Kidney (tissue), 14 donors: ENCODE data around the gene SEMA3C. TPM values are rescaled to one million over a fixed set of nuclear protein-coding genes. Genes with fewer than 3 reads are reported as not detected.

Experiments
- DNase-seq, 5 donors: peaks; one replicate each; pipeline ENCODE4 v3.0.0-alpha.2; 2013 to 2020
- FAIRE-seq: peaks from 2 replicates; lab custom pipeline; 2012; peaks lifted over from hg19 to GRCh38; lab: Jason Lieb, UNC
- H3K27ac ChIP-seq, 2 donors: one replicate each; pipeline ENCODE4 v1.7.0; 2013; ENCODE audit warnings: low read depth in 2 of 2, low read length in 2 of 2, inconsistent platforms in 1 of 2
- H3K27me3 ChIP-seq: one replicate; pipeline ENCODE4 v1.7.1; 2013; ENCODE audit warnings: low read length, inconsistent platforms; ENCODE audit not compliant: control insufficient read depth, insufficient read depth
- H3K36me3 ChIP-seq, 3 donors: one replicate each; pipeline versions ENCODE4 v1.7.0 to v1.7.1; 2013; ENCODE audit warnings: low read length in 3 of 3, control low read depth in 1 of 3, inconsistent platforms in 1 of 3; ENCODE audit not compliant: insufficient read depth in 3 of 3, control insufficient read depth in 2 of 3
- H3K4me1 ChIP-seq, 3 donors: one replicate each; pipeline versions ENCODE4 v1.7.0 to v1.7.1; 2013; ENCODE audit warnings: low read length in 3 of 3, inconsistent platforms in 1 of 3, low read depth in 1 of 3; ENCODE audit not compliant: control insufficient read depth in 2 of 3, insufficient read depth in 2 of 3
- H3K4me3 ChIP-seq, 3 donors: one replicate each; pipeline versions ENCODE4 v1.7.0 to v1.8.1; 2013; ENCODE audit warnings: low read length in 3 of 3, control low read depth in 1 of 3, inconsistent platforms in 1 of 3
- H3K9ac ChIP-seq, 3 donors: one replicate each; pipeline versions ENCODE4 v1.7.0 to v1.7.1; 2013; ENCODE audit warnings: low read length in 3 of 3, control low read depth in 1 of 3, inconsistent platforms in 1 of 3
- H3K9me3 ChIP-seq, 3 donors: one replicate each; pipeline versions ENCODE4 v1.7.0 to v1.7.1; 2013; ENCODE audit warnings: low read length in 3 of 3, control low read depth in 1 of 3, inconsistent platforms in 1 of 3; ENCODE audit not compliant: control insufficient read depth in 2 of 3, insufficient read depth in 1 of 3
- intact Hi-C: fragments of 100-400 bp; cut with DNase I; formaldehyde crosslinking; loops from one replicate; pipeline ENCODE4 v1.11.1; 2022
- polyA plus RNA-seq: library from polyadenylated mRNA; stranded (reverse); fragments of 350-450 nt; fragmentation: Illumina TruSeq; extraction: RNeasy Lipid Tissue Mini Kit (QIAGEN cat#74804); gene quantifications from one replicate; pipeline ENCODE4 v1.2.3, GENCODE V29; 2014; ENCODE audit warnings: low read depth, low replicate concordance; ENCODE audit not compliant: insufficient read depth
- total RNA-seq: library from RNA; stranded (reverse); fragmentation: NEBNext Ultra II Directional; extraction: Animal tissue kit (Norgen Biotek cat#: 25700); gene quantifications from one replicate; pipeline ENCODE4 v1.2.1, GENCODE V29; 2021
- TF ChIP-seq, protein P1 (sequence below): IDR thresholded peaks from 3 replicates; pipeline ENCODE4 v1.5.1; 2012; ENCODE audit warnings: mild to moderate bottlenecking, moderate library complexity, borderline replicate concordance; ENCODE audit not compliant: insufficient read depth; ENCODE audit errors: extremely low read depth
- donor health status: control.
- donor health status: control.
- donor health status: control.
- donor health status: control.
- donor health status: control.
- donor health status: DM: yes; HTN: yes; CAD: no.
- donor health status: Normal renal cell carcinoma (clear cell type).

The SEMA3C gene
- total and polyA plus RNA-seq, 2 donors from 2014 or later, result 3.9 to 17.2 TPM

DNA sequence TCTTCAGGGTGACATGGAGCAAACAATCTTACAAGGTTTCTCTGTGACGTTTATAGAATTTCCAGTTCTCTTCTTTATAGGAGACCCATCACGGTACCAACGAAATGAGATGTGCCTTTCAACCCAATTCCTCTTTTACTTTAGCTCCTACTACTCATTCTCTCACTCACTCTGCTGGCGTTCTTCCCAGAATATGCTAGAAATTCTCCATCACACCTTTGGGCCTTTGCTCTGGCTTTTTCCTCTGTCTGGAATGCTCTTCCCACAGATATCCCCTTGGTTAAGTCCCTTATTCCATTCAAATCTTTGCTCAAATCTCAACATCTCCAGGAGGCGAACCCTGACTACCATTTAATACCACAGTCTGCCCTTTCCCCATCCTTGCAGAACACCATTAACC, 39.0 kb downstream of the SEMA3C start:
- DNase-seq (no peak), FAIRE-seq (no peak)
- Histone ChIP-seq H3K27me3 (no peaks in the 10 kb centered on the region), H3K27ac (no peak overlapping the region), H3K36me3 (no peaks in the 10 kb centered on the region), H3K9me3 (no peaks in the 10 kb centered on the region), H3K9ac (no peak overlapping the region), H3K4me1 (no peaks in the 10 kb centered on the region), H3K4me3 (no peak overlapping the region)
- intact Hi-C loops, result no loop called here
- TF ChIP-seq, protein P1, sequence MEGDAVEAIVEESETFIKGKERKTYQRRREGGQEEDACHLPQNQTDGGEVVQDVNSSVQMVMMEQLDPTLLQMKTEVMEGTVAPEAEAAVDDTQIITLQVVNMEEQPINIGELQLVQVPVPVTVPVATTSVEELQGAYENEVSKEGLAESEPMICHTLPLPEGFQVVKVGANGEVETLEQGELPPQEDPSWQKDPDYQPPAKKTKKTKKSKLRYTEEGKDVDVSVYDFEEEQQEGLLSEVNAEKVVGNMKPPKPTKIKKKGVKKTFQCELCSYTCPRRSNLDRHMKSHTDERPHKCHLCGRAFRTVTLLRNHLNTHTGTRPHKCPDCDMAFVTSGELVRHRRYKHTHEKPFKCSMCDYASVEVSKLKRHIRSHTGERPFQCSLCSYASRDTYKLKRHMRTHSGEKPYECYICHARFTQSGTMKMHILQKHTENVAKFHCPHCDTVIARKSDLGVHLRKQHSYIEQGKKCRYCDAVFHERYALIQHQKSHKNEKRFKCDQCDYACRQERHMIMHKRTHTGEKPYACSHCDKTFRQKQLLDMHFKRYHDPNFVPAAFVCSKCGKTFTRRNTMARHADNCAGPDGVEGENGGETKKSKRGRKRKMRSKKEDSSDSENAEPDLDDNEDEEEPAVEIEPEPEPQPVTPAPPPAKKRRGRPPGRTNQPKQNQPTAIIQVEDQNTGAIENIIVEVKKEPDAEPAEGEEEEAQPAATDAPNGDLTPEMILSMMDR, result no peak

DNA sequence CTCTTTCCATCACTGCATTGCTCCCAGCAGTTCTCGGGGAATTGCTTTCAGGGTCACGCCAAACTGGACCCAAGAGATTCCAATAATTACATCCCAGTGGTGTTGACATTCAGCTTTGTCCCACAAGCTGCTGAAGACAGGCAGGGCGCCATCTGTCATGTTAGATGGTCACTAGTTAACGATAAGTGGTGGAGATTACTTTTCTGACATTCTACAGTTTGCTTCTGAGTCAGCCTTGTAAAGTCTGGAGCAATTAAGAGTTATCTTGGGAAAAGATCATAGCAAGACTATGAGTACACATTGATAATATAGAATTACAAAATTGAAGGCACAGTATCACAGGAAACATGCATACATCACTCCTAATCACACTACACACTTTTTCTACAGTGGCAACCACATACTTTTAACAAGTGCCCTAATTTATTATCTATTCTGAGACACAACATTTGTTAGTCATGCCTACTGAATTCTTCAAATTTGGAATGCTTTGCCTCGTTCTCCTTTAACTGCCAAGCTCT, 41.9 kb downstream of the SEMA3C start:
- H3K27ac ChIP-seq, result no peak overlapping the region
- intact Hi-C loops, result no loop called here
- FAIRE-seq, result no peak
- H3K9ac ChIP-seq, result no peak overlapping the region
- no peaks in the 10 kb centered on the region for H3K27me3 ChIP-seq
- DNase-seq, result no peak
- no peaks in the 10 kb centered on the region for H3K9me3 ChIP-seq
- TF ChIP-seq, protein P1, result no peak
- no peaks in the 10 kb centered on the region for H3K4me1 ChIP-seq
- no peaks in the 10 kb centered on the region for H3K36me3 ChIP-seq
- no peak overlapping the region for H3K4me3 ChIP-seq

DNA sequence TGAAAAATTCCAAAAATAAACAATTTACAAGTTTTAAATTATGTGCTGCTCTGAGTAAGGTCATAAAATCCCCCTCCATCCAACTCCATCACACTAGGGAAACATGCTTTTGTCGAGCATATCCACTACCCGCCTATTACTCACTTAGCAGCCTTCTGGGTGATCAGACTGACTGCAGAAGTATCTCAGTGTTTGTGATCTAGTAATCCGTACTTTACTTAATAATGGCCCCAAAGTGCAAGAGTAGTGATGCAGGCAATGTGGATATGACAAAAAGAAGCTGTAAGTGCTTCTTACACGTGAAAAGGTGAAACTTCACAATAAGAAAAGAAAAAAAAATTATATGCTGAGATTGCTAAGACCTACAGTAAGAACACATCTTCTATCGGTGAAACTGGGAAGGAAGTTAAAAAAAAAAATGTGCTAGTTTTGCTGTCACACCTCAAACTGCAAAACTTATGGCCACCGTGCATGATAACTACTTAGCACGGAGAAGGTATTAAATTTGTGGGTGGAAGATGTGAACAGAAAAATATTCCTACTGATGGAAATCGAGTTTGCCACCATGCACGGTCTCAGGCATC, 43.2 kb downstream of the SEMA3C start:
- Histone ChIP-seq H3K27ac (no peak overlapping the region), H3K4me3 (no peak overlapping the region), H3K4me1 (no peaks in the 10 kb centered on the region), H3K9ac (no peak overlapping the region), H3K27me3 (no peaks in the 10 kb centered on the region), H3K36me3 (no peaks in the 10 kb centered on the region), H3K9me3 (no peaks in the 10 kb centered on the region)
- intact Hi-C loops, result no loop called here
- TF ChIP-seq, protein P1, result no peak
- no peak for DNase-seq
- FAIRE-seq, result no peak

DNA sequence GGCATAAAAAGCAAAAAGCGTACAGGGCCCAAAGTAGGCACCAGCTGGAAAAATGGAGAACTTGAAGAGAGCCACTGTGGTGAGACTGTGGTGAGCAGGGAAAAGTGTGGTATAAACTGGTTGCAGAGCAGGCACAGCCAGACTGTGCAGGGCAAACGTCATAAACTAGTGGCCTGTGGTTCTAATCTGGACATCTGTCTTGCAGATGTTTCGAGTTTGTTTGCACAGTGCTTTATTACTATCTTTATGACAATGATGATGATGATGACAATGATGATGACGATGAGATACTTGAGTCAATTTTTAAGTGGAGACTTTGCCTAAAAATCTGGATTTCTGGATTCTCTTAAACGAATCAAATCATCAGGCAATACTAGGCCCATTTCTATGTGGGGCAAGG, 45.7 kb downstream of the SEMA3C start:
- Histone ChIP-seq H3K4me1 (no peaks in the 10 kb centered on the region), H3K9ac (no peak overlapping the region), H3K9me3 (no peaks in the 10 kb centered on the region), H3K36me3 (no peaks in the 10 kb centered on the region), H3K4me3 (no peak overlapping the region), H3K27me3 (no peaks in the 10 kb centered on the region), H3K27ac (no peak overlapping the region)
- FAIRE-seq (no peak), DNase-seq (no peak)
- TF ChIP-seq, protein P1, result no peak
- intact Hi-C loops, result no loop called here
